Dendritic cell treated with granulocyte-macrophage colony-stimulating factor and Interleukin-4, amounts not matched to agents 40 ng/mL and 50 ng/mL, for 4 days (primary cell): Measurements from ENCODE around the gene IDH3A.

Experiments
- H3K27ac Mint-ChIP-seq: one replicate; pipeline ENCODE4 v1.8.0; 2022; ENCODE audit warnings: mild to moderate bottlenecking, mixed read lengths
- H3K27me3 Mint-ChIP-seq: one replicate; pipeline ENCODE4 v1.8.0; 2022; ENCODE audit warnings: mild to moderate bottlenecking, mixed read lengths
- H3K36me3 Mint-ChIP-seq: one replicate; pipeline ENCODE4 v1.8.0; 2022; ENCODE audit warnings: low read depth, mixed read lengths
- H3K4me1 Mint-ChIP-seq: one replicate; pipeline ENCODE4 v1.8.0; 2022; ENCODE audit warnings: low read depth, mixed read lengths
- H3K4me3 Mint-ChIP-seq: one replicate; pipeline ENCODE4 v1.8.0; 2022; ENCODE audit warnings: mild to moderate bottlenecking, moderate library complexity, mixed read lengths
- H3K9me3 Mint-ChIP-seq: one replicate; pipeline ENCODE4 v1.8.0; 2022; ENCODE audit warnings: mixed read lengths
- intact Hi-C: fragments of 100-400 bp; cut with micrococcal nuclease; formaldehyde crosslinking; loops from one replicate; pipeline ENCODE4 v1.15.0; 2022

IDH3A gene

GRCh38 chr15:78164010-78164409, 14.8 kb downstream of the IDH3A start:
- no peak overlapping the region for H3K27ac Mint-ChIP-seq

GRCh38 chr15:78167227-78167888, 18.2 kb downstream of the IDH3A start:
- Mint-ChIP-seq H3K9me3 (no peaks in the 10 kb centered on the region), H3K36me3 (peaks cover 79% of the 10 kb centered on the region), H3K27ac (no peak overlapping the region), H3K4me1 (peaks cover 28% of the 10 kb centered on the region), H3K4me3 (no peak overlapping the region), H3K27me3 (no peaks in the 10 kb centered on the region)
- intact Hi-C loops: no loop called here

More at GRCh38 chr15:78164010-78164409, 14.8 kb downstream of the IDH3A start:
- intact Hi-C loops: no loop called here
- Mint-ChIP-seq H3K4me1 (peaks cover 5% of the 10 kb centered on the region), H3K4me3 (no peak overlapping the region), H3K27me3 (no peaks in the 10 kb centered on the region), H3K36me3 (peaks cover 90% of the 10 kb centered on the region), H3K9me3 (no peaks in the 10 kb centered on the region)

GRCh38 chr15:78168608-78169007, 19.4 kb downstream of the IDH3A start:
- intact Hi-C loops: no loop called here
- Mint-ChIP-seq H3K36me3 (peaks cover 73% of the 10 kb centered on the region), H3K4me3 (no peak overlapping the region), H3K4me1 (peaks cover 40% of the 10 kb centered on the region), H3K27me3 (no peaks in the 10 kb centered on the region), H3K27ac (no peak overlapping the region), H3K9me3 (no peaks in the 10 kb centered on the region)

- peaks cover 51% of the 10 kb centered on the region for H3K4me1 Mint-ChIP-seq
- intact Hi-C loops: no loop called here
- peaks cover 54% of the 10 kb centered on the region for H3K36me3 Mint-ChIP-seq
- H3K27ac Mint-ChIP-seq: peak overlapping the region; percentile 80
- H3K4me3 Mint-ChIP-seq: no peak overlapping the region
- no peaks in the 10 kb centered on the region for H3K9me3 Mint-ChIP-seq
- peaks cover 1% of the 10 kb centered on the region for H3K27me3 Mint-ChIP-seq
Observed at GRCh38 chr15:78170848-78171773, 21.9 kb downstream of the IDH3A start.

DNA sequence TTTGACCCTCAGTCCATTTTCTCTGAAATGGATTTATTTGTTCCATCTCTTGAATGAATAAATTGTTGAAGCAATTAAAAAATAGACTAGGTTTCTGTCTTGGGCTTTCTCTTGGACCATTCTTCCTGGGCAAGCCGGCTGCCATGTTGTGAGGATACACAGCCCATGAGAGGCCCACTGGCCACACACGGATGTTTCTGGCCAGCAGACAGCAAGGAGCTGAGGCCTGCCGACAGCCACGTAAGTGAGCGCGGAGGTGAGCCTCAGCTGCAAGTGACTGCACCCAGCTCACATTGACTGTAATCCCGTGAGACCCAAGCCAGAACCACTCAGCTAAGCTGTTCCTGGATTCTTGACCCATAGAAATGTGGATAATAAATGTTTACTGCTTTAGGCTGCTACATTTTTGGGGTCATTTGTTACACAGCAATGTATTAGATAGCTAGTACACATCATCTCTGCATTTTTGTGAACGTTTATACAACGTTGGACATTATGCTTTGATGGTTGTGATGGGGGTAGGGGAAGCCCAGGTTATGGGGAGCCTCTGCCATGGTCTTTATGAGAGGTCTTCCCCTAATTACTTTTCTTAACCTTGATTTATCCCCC, 22.8 kb downstream of the IDH3A start:
- peaks cover 51% of the 10 kb centered on the region for H3K4me1 Mint-ChIP-seq
- H3K27me3 Mint-ChIP-seq: peaks cover 1% of the 10 kb centered on the region
- peaks cover 47% of the 10 kb centered on the region for H3K36me3 Mint-ChIP-seq

GRCh38 chr15:78174401-78174800, 25.2 kb downstream of the IDH3A start:
- intact Hi-C loops: no loop called here
- peak overlapping the region; percentile 2 for H3K27ac Mint-ChIP-seq
- peaks cover 47% of the 10 kb centered on the region for H3K4me1 Mint-ChIP-seq
- H3K4me3 Mint-ChIP-seq: no peak overlapping the region
- peaks cover 27% of the 10 kb centered on the region for H3K36me3 Mint-ChIP-seq
- no peaks in the 10 kb centered on the region for H3K9me3 Mint-ChIP-seq
- peaks cover 1% of the 10 kb centered on the region for H3K27me3 Mint-ChIP-seq

More for the DNA sequence above, 22.8 kb downstream of the IDH3A start:
- Mint-ChIP-seq H3K4me3 (no peak overlapping the region), H3K9me3 (no peaks in the 10 kb centered on the region), H3K27ac (peak overlapping the region; percentile 80)
- intact Hi-C loops: no loop called here

- intact Hi-C loops: no loop called here
- Mint-ChIP-seq H3K9me3 (no peaks in the 10 kb centered on the region), H3K4me3 (no peak overlapping the region), H3K36me3 (peaks cover 17% of the 10 kb centered on the region), H3K27me3 (peaks cover 1% of the 10 kb centered on the region), H3K4me1 (peaks cover 41% of the 10 kb centered on the region), H3K27ac (no peak overlapping the region)
Observed at GRCh38 chr15:78175330-78175729, 26.2 kb downstream of the IDH3A start.

DNA sequence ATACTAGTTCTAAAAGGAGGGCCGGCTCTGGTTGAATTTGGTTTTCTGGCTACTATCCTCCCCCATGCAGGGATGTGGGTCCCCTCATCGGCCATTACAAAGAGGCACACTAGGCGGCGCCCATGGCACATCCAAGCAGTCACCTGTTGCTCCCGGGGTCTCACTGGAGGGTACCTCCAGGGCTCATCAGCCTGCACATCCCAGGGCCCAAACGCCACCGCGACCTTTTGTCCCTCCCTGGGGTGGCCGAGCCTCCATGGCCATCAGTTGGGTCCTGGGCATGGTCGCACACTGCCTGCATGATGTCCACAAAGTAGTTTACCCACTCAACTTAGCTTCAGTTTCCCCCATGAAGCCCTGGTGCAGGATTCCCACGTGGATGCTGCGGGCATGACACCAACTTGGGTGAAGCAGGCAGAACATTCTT, 28.3 kb downstream of the IDH3A start:
- Mint-ChIP-seq H3K4me1 (peaks cover 23% of the 10 kb centered on the region), H3K36me3 (peaks cover 12% of the 10 kb centered on the region), H3K9me3 (no peaks in the 10 kb centered on the region), H3K27me3 (peaks cover 1% of the 10 kb centered on the region), H3K4me3 (no peak overlapping the region), H3K27ac (no peak overlapping the region)
- intact Hi-C loops: no loop called here

- peaks cover 1% of the 10 kb centered on the region for H3K27me3 Mint-ChIP-seq
- intact Hi-C loops: no loop called here
- H3K36me3 Mint-ChIP-seq: peaks cover 6% of the 10 kb centered on the region
- no peak overlapping the region for H3K27ac Mint-ChIP-seq
- H3K9me3 Mint-ChIP-seq: no peaks in the 10 kb centered on the region
- no peak overlapping the region for H3K4me3 Mint-ChIP-seq
- H3K4me1 Mint-ChIP-seq: peaks cover 17% of the 10 kb centered on the region
Observed at GRCh38 chr15:78178064-78178463, 28.9 kb downstream of the IDH3A start.

DNA sequence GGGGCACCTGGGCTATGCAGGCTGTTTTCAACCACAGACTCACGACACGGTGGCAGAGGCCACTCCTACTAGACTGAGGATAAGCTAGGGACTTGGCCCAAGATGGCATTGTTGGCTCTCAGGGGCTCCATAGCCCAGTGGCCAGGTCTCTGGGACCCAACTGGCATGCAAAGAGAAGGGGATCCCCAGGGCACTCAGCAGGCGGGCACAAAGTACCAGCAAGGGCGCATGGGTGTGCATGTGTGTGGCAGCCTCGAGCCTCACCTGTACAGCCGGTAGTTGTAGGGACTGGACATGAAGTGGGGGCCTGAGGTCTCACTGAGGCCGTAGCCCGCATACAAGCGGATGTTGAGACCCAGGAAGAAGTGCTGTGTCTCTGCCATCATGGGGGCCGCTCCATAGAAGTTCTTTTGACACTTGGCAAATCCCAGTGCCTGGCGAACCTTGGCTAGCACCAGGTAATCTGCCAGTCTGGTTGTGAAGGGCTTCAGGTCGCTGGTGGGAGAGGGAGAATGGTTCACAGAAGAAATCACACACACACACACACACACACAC, 30.2 kb downstream of the IDH3A start:
- Mint-ChIP-seq H3K36me3 (peaks cover 6% of the 10 kb centered on the region), H3K4me1 (peaks cover 6% of the 10 kb centered on the region), H3K27me3 (peaks cover 1% of the 10 kb centered on the region), H3K4me3 (no peak overlapping the region), H3K9me3 (no peaks in the 10 kb centered on the region), H3K27ac (no peak overlapping the region)
- intact Hi-C loops: no loop called here

- Mint-ChIP-seq H3K9me3 (no peaks in the 10 kb centered on the region), H3K4me1 (peaks cover 6% of the 10 kb centered on the region), H3K4me3 (no peak overlapping the region), H3K27me3 (peaks cover 2% of the 10 kb centered on the region), H3K27ac (no peak overlapping the region), H3K36me3 (peaks cover under 1% of the 10 kb centered on the region)
- intact Hi-C loops: no loop called here
Observed at GRCh38 chr15:78179906-78180305, 30.7 kb downstream of the IDH3A start.

DNA sequence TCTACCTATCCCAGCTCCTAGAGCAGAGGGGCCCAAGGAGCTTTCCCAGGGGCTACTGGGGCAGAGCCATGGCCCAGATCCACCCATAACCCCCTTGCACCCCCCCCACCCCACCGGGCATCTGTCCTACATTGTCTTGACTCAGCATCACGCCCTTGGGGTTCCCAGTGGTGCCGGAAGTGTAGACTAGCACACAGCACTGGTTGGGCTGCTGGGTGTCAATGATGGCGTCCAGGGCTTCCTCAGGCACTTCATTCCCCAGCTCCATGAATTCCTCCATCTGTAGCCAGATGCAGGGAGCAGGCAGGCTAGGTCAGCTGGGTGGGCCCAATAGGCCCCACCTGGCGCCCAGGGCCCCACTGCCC, 33.2 kb downstream of the IDH3A start:
- no peaks in the 10 kb centered on the region for H3K4me1 Mint-ChIP-seq
- no peaks in the 10 kb centered on the region for H3K9me3 Mint-ChIP-seq
- H3K36me3 Mint-ChIP-seq: no peaks in the 10 kb centered on the region
- H3K4me3 Mint-ChIP-seq: no peak overlapping the region
- H3K27ac Mint-ChIP-seq: no peak overlapping the region
- peaks cover 7% of the 10 kb centered on the region for H3K27me3 Mint-ChIP-seq
- intact Hi-C loops: no loop called here

GRCh38 chr15:78182821-78183220, 33.7 kb downstream of the IDH3A start:
- H3K27me3 Mint-ChIP-seq: peaks cover 7% of the 10 kb centered on the region
- H3K4me1 Mint-ChIP-seq: no peaks in the 10 kb centered on the region
- H3K4me3 Mint-ChIP-seq: no peak overlapping the region
- no peaks in the 10 kb centered on the region for H3K36me3 Mint-ChIP-seq
- H3K9me3 Mint-ChIP-seq: no peaks in the 10 kb centered on the region
- no peak overlapping the region for H3K27ac Mint-ChIP-seq
- intact Hi-C loops: no loop called here
